Measurements from ENCODE around the gene OTOF. TPM values are rescaled to one million over a fixed set of nuclear protein-coding genes. Genes with fewer than 3 reads are reported as not detected.

Gene OTOF
- total RNA-seq, 1 donor from 2014 or later: 5.2 TPM

GRCh38 chr2:26462100-26462499 is 15.8 kb downstream of the OTOF start:
- Histone ChIP-seq H3K27ac (ENCODE audit: low read depth, low read length) (no peak overlapping the region), H3K4me1 (ENCODE audit: control insufficient read depth in 3 of 3, insufficient read depth in 3 of 3, low read length in 3 of 3) (peaks cover 5 to 12% (median 10%) of the 10 kb centered on the region in 3 donors), H3K27me3 (ENCODE audit: control insufficient read depth in 3 of 3, insufficient read depth in 3 of 3, low read length in 3 of 3) (no peaks in the 10 kb centered on the region), H3K4me3 (ENCODE audit: low read length in 3 of 3) (no peak overlapping the region), H3K9me3 (ENCODE audit: control insufficient read depth in 3 of 3, low read length in 3 of 3) (no peaks in the 10 kb centered on the region), H3K36me3 (ENCODE audit: control insufficient read depth in 3 of 3, insufficient read depth in 3 of 3, low read length in 3 of 3) (no peaks in the 10 kb centered on the region), H3K9ac (ENCODE audit: low read depth in 1 of 3, low read length in 3 of 3) (no peak overlapping the region)

DNA sequence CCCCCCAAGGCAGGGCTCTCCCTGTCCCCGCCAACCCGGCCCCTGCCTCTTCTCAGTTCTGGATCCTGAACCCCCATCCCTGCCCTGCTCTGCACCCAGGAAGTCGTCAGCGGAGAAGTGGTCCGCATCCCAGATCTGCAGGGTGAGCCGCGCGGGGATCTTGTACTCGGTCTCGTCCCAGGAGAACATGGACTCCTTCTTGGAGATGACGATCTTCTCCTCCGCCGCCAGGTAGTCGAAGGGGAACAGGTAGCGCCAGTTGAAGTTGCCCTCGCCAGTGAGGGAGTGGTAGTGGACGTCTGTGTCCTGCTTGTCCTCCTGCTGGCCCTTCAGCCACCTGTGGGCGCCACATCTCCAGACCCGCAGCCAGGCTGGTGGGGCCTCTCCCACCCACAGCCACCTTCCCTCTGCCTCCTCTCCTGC is 16.3 kb downstream of the OTOF start:
- peaks cover 5 to 14% (median 9%) of the 10 kb centered on the region in 3 donors for H3K4me1 ChIP-seq (ENCODE audit: control insufficient read depth in 3 of 3, insufficient read depth in 3 of 3, low read length in 3 of 3)
- H3K9ac ChIP-seq (ENCODE audit: low read depth in 1 of 3, low read length in 3 of 3): no peak overlapping the region
- no peaks in the 10 kb centered on the region for H3K36me3 ChIP-seq (ENCODE audit: control insufficient read depth in 3 of 3, insufficient read depth in 3 of 3, low read length in 3 of 3)
- H3K27ac ChIP-seq (ENCODE audit: low read depth, low read length): no peak overlapping the region
- H3K4me3 ChIP-seq (ENCODE audit: low read length in 3 of 3): no peak overlapping the region
- H3K9me3 ChIP-seq (ENCODE audit: control insufficient read depth in 3 of 3, low read length in 3 of 3): no peaks in the 10 kb centered on the region
- no peaks in the 10 kb centered on the region for H3K27me3 ChIP-seq (ENCODE audit: control insufficient read depth in 3 of 3, insufficient read depth in 3 of 3, low read length in 3 of 3)

DNA sequence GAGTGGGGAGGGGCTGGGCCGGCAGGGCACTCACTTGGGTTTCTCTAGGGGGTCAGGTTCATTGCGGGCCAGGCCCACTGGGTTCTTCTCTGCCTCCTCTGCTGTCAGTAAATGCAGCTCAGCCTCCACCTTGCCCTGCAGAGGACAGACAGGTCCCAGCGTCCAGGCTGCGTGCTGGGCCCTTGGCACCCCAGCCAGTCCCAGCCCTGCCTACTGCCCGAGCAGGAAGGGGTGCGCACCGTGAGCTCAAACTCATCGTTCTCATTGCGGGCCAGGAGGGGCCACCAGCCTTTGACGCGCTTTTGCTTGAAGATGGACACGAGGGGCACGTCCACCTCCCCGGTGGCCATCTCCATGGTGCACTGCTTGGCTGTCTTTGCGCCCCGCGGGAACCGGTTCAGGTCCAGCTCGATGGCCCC is 17.3 kb downstream of the OTOF start:
- Histone ChIP-seq H3K4me3 (ENCODE audit: low read length in 3 of 3) (no peak overlapping the region), H3K36me3 (ENCODE audit: control insufficient read depth in 3 of 3, insufficient read depth in 3 of 3, low read length in 3 of 3) (no peaks in the 10 kb centered on the region), H3K27ac (ENCODE audit: low read depth, low read length) (no peak overlapping the region), H3K4me1 (ENCODE audit: control insufficient read depth in 3 of 3, insufficient read depth in 3 of 3, low read length in 3 of 3) (peaks cover 5 to 14% (median 12%) of the 10 kb centered on the region in 3 donors), H3K9ac (ENCODE audit: low read depth in 1 of 3, low read length in 3 of 3) (no peak overlapping the region), H3K27me3 (ENCODE audit: control insufficient read depth in 3 of 3, insufficient read depth in 3 of 3, low read length in 3 of 3) (no peaks in the 10 kb centered on the region), H3K9me3 (ENCODE audit: control insufficient read depth in 3 of 3, low read length in 3 of 3) (no peaks in the 10 kb centered on the region)

- Histone ChIP-seq H3K27me3 (ENCODE audit: control insufficient read depth in 3 of 3, insufficient read depth in 3 of 3, low read length in 3 of 3) (no peaks in the 10 kb centered on the region), H3K4me1 (ENCODE audit: control insufficient read depth in 3 of 3, insufficient read depth in 3 of 3, low read length in 3 of 3) (peaks cover 5 to 18% (median 12%) of the 10 kb centered on the region in 3 donors), H3K36me3 (ENCODE audit: control insufficient read depth in 3 of 3, insufficient read depth in 3 of 3, low read length in 3 of 3) (no peaks in the 10 kb centered on the region), H3K9ac (ENCODE audit: low read depth in 1 of 3, low read length in 3 of 3) (no peak overlapping the region), H3K27ac (ENCODE audit: low read depth, low read length) (no peak overlapping the region), H3K4me3 (ENCODE audit: low read length in 3 of 3) (no peak overlapping the region), H3K9me3 (ENCODE audit: control insufficient read depth in 3 of 3, low read length in 3 of 3) (no peaks in the 10 kb centered on the region)
These were observed 17.8 kb downstream of the OTOF start for GRCh38 chr2:26459991-26460612.

DNA sequence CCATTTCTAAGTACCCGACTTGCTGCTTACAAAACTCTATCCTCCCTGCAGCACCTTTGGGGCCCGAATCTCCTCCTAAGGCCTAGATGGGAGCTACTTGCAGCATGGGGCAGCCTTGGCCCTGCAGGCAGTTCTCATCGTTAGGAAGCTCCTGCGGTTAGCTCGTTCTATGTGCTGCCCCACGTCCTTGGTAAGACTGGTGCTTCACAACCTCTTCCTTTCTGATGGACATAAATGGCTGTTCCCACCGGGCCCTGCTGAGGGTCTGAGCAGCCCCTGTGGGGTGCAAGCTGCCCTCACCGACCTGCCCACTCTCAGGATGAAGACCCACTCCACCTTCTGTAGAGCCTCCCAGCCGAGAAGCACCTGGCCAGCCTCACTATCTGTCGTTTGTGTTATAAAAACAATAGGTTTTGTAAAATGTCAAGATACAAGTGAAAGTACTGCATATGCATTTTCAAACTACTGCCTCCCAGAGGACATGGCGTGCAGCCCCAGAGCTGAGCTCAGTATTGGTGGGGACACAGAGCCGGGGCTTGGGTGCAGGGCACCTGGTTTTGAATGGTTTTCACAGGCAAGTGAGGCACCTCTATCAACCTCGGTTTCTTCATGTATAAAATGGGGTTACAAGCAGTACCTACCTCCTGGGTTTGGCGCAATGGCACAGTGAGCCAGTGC is 19.4 kb downstream of the OTOF start:
- Histone ChIP-seq H3K27me3 (ENCODE audit: control insufficient read depth in 3 of 3, insufficient read depth in 3 of 3, low read length in 3 of 3) (no peaks in the 10 kb centered on the region), H3K9ac (ENCODE audit: low read depth in 1 of 3, low read length in 3 of 3) (no peak overlapping the region), H3K9me3 (ENCODE audit: control insufficient read depth in 3 of 3, low read length in 3 of 3) (no peaks in the 10 kb centered on the region), H3K4me3 (ENCODE audit: low read length in 3 of 3) (no peak overlapping the region), H3K4me1 (ENCODE audit: control insufficient read depth in 3 of 3, insufficient read depth in 3 of 3, low read length in 3 of 3) (peaks cover 5 to 18% (median 12%) of the 10 kb centered on the region in 3 donors), H3K36me3 (ENCODE audit: control insufficient read depth in 3 of 3, insufficient read depth in 3 of 3, low read length in 3 of 3) (no peaks in the 10 kb centered on the region), H3K27ac (ENCODE audit: low read depth, low read length) (no peak overlapping the region)

DNA sequence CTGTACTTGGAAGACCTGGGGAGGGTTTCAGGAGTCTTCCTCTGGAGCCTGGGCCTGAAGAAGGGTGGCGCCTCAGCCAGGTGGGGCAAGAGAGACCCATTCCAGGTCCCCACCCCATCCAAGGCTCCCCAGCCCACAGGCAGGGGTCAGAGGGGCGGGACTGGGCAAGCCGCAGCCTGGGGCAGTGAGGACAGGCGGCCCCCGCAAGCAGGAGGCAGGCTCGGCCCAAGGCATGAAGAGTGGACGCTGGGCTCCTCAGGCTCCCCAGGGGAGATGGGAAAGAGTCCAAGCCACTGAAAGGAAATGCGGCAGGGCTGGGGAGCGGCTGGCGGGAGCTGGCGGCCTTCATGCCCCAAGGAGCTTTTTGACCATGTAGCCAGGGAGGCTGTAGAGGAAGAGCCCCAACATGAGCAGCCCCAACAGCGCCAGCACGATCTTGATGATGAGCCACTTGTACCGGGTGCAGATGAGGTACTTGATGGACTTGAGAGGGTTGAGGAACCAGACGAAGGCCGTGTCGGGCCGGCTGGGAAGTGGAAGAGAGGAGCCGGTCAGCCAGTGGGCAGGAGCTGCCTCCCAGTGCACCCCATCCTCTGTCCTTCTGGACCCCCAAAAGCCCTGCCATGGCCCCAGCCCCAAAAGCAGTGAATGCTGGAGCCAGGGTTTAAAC is 20.1 kb downstream of the OTOF start:
- no peaks in the 10 kb centered on the region for H3K36me3 ChIP-seq (ENCODE audit: control insufficient read depth in 3 of 3, insufficient read depth in 3 of 3, low read length in 3 of 3)
- no peaks in the 10 kb centered on the region for H3K27me3 ChIP-seq (ENCODE audit: control insufficient read depth in 3 of 3, insufficient read depth in 3 of 3, low read length in 3 of 3)
- H3K9me3 ChIP-seq (ENCODE audit: control insufficient read depth in 3 of 3, low read length in 3 of 3): no peaks in the 10 kb centered on the region
- no peak overlapping the region for H3K9ac ChIP-seq (ENCODE audit: low read depth in 1 of 3, low read length in 3 of 3)
- no peak overlapping the region for H3K27ac ChIP-seq (ENCODE audit: low read depth, low read length)
- H3K4me1 ChIP-seq (ENCODE audit: control insufficient read depth in 3 of 3, insufficient read depth in 3 of 3, low read length in 3 of 3): peaks cover 5 to 14% (median 11%) of the 10 kb centered on the region in 3 donors
- H3K4me3 ChIP-seq (ENCODE audit: low read length in 3 of 3): no peak overlapping the region

DNA sequence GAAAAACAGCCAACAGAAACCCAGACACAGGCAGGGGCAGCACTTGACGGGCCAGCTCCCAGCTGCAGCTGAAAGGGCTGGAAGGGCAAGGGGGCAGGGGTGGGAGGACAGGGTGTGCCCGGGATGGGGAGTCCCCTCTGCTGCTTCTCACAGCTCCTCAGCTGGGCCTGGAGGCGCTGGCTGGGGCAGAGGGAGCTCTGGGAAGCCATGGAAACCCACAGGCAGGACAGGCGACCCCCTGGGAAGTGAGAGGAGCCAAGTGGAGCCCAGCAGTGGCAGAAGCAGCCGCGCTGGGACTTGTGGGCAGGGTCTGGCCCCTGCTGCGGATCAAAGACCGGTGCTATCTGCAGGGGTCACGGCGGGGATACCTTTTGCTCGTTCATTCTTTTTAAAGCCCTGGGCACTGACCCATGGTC is 20.7 kb downstream of the OTOF start:
- Histone ChIP-seq H3K4me1 (ENCODE audit: control insufficient read depth in 3 of 3, insufficient read depth in 3 of 3, low read length in 3 of 3) (peaks cover 0 to 8% (median 5%) of the 10 kb centered on the region in 3 donors), H3K27ac (ENCODE audit: low read depth, low read length) (no peak overlapping the region), H3K4me3 (ENCODE audit: low read length in 3 of 3) (no peak overlapping the region), H3K36me3 (ENCODE audit: control insufficient read depth in 3 of 3, insufficient read depth in 3 of 3, low read length in 3 of 3) (no peaks in the 10 kb centered on the region), H3K9me3 (ENCODE audit: control insufficient read depth in 3 of 3, low read length in 3 of 3) (no peaks in the 10 kb centered on the region), H3K27me3 (ENCODE audit: control insufficient read depth in 3 of 3, insufficient read depth in 3 of 3, low read length in 3 of 3) (no peaks in the 10 kb centered on the region), H3K9ac (ENCODE audit: low read depth in 1 of 3, low read length in 3 of 3) (no peak overlapping the region)

GRCh38 chr2:26456440-26457250 is 21.3 kb downstream of the OTOF start:
- Histone ChIP-seq H3K4me3 (ENCODE audit: low read length in 3 of 3) (no peak overlapping the region), H3K36me3 (ENCODE audit: control insufficient read depth in 3 of 3, insufficient read depth in 3 of 3, low read length in 3 of 3) (no peaks in the 10 kb centered on the region), H3K9ac (ENCODE audit: low read depth in 1 of 3, low read length in 3 of 3) (no peak overlapping the region), H3K27me3 (ENCODE audit: control insufficient read depth in 3 of 3, insufficient read depth in 3 of 3, low read length in 3 of 3) (no peaks in the 10 kb centered on the region), H3K4me1 (ENCODE audit: control insufficient read depth in 3 of 3, insufficient read depth in 3 of 3, low read length in 3 of 3) (peaks cover 0 to 8% (median 3%) of the 10 kb centered on the region in 3 donors), H3K27ac (ENCODE audit: low read depth, low read length) (no peak overlapping the region), H3K9me3 (ENCODE audit: control insufficient read depth in 3 of 3, low read length in 3 of 3) (no peaks in the 10 kb centered on the region)

- H3K4me1 ChIP-seq (ENCODE audit: control insufficient read depth in 3 of 3, insufficient read depth in 3 of 3, low read length in 3 of 3): peaks cover 0 to 8% (median 3%) of the 10 kb centered on the region in 3 donors
- H3K9ac ChIP-seq (ENCODE audit: low read depth in 1 of 3, low read length in 3 of 3): no peak overlapping the region
- no peaks in the 10 kb centered on the region for H3K9me3 ChIP-seq (ENCODE audit: control insufficient read depth in 3 of 3, low read length in 3 of 3)
- no peak overlapping the region for H3K4me3 ChIP-seq (ENCODE audit: low read length in 3 of 3)
- no peaks in the 10 kb centered on the region for H3K36me3 ChIP-seq (ENCODE audit: control insufficient read depth in 3 of 3, insufficient read depth in 3 of 3, low read length in 3 of 3)
- no peaks in the 10 kb centered on the region for H3K27me3 ChIP-seq (ENCODE audit: control insufficient read depth in 3 of 3, insufficient read depth in 3 of 3, low read length in 3 of 3)
- H3K27ac ChIP-seq (ENCODE audit: low read depth, low read length): no peak overlapping the region
These were observed 22.1 kb downstream of the OTOF start for GRCh38 chr2:26455670-26456439.

Measured in skeletal muscle tissue (tissue), 4 donors.